Smooth muscle cell (in vitro differentiated cells): ENCODE data around the gene SUMF2. TPM values are rescaled to one million over a fixed set of nuclear protein-coding genes. Genes with fewer than 3 reads are reported as not detected.
"Not testable (repeated sequence)": the region's sequence is repeated elsewhere in the genome, so short reads cannot be mapped to it uniquely, and the experiment has no call there.

Experiments
- DNase-seq: peaks from one replicate; lab custom pipeline; 2025; ENCODE audit not compliant: unreplicated experiment; lab: John Stamatoyannopoulos, UW
- H2AFZ ChIP-seq: fragments of 200-600 bp; sonication (generic); 2 replicates; pipeline ENCODE4 v1.6.0; 2016; ENCODE audit warnings: antibody characterized with exemption, low read depth, mild to moderate bottlenecking
- H3F3A ChIP-seq: fragments of 200-600 bp; sonication (generic); 2 replicates; pipeline ENCODE4 v1.6.0; 2017; ENCODE audit warnings: antibody characterized with exemption, low read depth
- H3K27ac ChIP-seq: fragments of 200-600 bp; sonication (generic); 2 replicates; pipeline ENCODE4 v1.5.1; 2016; ENCODE audit warnings: low read depth, mild to moderate bottlenecking
- H3K27me3 ChIP-seq: fragments of 200-600 bp; sonication (generic); 2 replicates; pipeline ENCODE4 v1.6.1; 2016; ENCODE audit warnings: low read depth, mild to moderate bottlenecking
- H3K36me3 ChIP-seq: fragments of 200-600 bp; sonication (generic); 2 replicates; pipeline ENCODE4 v1.5.1; 2016; ENCODE audit warnings: low read depth
- H3K4me1 ChIP-seq: fragments of 200-600 bp; sonication (generic); 2 replicates; pipeline ENCODE4 v1.5.1; 2016; ENCODE audit warnings: low read depth
- H3K4me2 ChIP-seq: fragments of 200-600 bp; sonication (generic); 2 replicates; pipeline ENCODE4 v1.6.0; 2016; ENCODE audit warnings: mild to moderate bottlenecking
- H3K4me3 ChIP-seq: fragments of 200-600 bp; sonication (generic); 2 replicates; pipeline ENCODE4 v1.5.1; 2016; ENCODE audit warnings: mild to moderate bottlenecking
- H3K79me2 ChIP-seq: fragments of 200-600 bp; sonication (generic); 2 replicates; pipeline ENCODE4 v1.6.0; 2016; ENCODE audit warnings: low read depth, mild to moderate bottlenecking
- H3K9ac ChIP-seq: fragments of 200-600 bp; sonication (generic); 2 replicates; pipeline ENCODE4 v1.6.0; 2016; ENCODE audit warnings: low read depth
- H3K9me3 ChIP-seq: fragments of 200-600 bp; sonication (generic); replicated peaks from 2 replicates; pipeline ENCODE4 v1.5.1; 2016; ENCODE audit warnings: low read depth
- H4K20me1 ChIP-seq: fragments of 200-600 bp; sonication (generic); 2 replicates; pipeline ENCODE4 v1.6.0; 2016; ENCODE audit warnings: low read depth
- WGBS: methylation state at CpG from one replicate; pipeline ENCODE4 v1.1.7; 2016; ENCODE audit warnings: low lambda C conversion rate; 5-methylcytosine and 5-hydroxymethylcytosine counted together
- polyA plus RNA-seq: library from polyadenylated mRNA; unstranded; fragments of >200 nt; fragmentation: Nextera tagmentation; extraction: Ambion mirVana; gene quantifications from 2 replicates; pipeline ENCODE4 v1.2.1, GENCODE V29; 2016
- total RNA-seq: library from RNA; depleted of rRNA; stranded (reverse); fragments of >200 nt; gene quantifications from 2 replicates; pipeline ENCODE4 v1.2.3, GENCODE V29; 2014
- TF ChIP-seq, protein P1 (sequence below): fragments of 200-600 bp; sonication (generic); IDR thresholded peaks from 2 replicates; pipeline ENCODE4 v1.5.1; 2017; ENCODE audit warnings: borderline replicate concordance, mild to moderate bottlenecking, antibody characterized with exemption; ENCODE audit not compliant: insufficient read depth, poor library complexity, severe bottlenecking

SUMF2 gene
- total and polyA plus RNA-seq, 2 experiments from 2014 or later, result 62.2 to 123 TPM

DNA sequence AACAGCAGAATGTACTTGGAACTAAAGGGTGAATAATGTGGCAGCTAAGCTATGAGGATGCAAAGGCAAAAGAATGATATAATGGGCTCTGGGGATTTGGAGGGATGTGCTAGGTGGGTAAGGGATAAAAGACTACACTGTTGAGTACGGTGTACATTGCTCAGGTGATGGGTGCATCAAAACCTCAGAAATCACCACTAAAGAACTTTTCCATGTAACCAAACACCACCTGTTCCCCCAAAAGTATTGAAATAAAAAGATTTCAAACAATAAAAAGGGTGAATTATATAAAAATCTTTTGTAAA, 43.8 kb downstream of the SUMF2 start:
- Histone ChIP-seq H3K4me2 (no peak overlapping the region), H3K79me2 (peaks cover 12% of the 10 kb centered on the region), H3K4me3 (no peak overlapping the region), H3K27ac (no peak overlapping the region), H3K4me1 (no peaks in the 10 kb centered on the region), H3K9me3 (no peaks in the 10 kb centered on the region), H3K27me3 (no peaks in the 10 kb centered on the region), H3F3A (no peaks in the 10 kb centered on the region), H3K9ac (no peak overlapping the region), H2AFZ (no peak overlapping the region), H3K36me3 (no peaks in the 10 kb centered on the region), H4K20me1 (no peaks in the 10 kb centered on the region)
- 89% methylated on average over 1 of the region's 1 CpG for WGBS
- TF ChIP-seq, protein P1, sequence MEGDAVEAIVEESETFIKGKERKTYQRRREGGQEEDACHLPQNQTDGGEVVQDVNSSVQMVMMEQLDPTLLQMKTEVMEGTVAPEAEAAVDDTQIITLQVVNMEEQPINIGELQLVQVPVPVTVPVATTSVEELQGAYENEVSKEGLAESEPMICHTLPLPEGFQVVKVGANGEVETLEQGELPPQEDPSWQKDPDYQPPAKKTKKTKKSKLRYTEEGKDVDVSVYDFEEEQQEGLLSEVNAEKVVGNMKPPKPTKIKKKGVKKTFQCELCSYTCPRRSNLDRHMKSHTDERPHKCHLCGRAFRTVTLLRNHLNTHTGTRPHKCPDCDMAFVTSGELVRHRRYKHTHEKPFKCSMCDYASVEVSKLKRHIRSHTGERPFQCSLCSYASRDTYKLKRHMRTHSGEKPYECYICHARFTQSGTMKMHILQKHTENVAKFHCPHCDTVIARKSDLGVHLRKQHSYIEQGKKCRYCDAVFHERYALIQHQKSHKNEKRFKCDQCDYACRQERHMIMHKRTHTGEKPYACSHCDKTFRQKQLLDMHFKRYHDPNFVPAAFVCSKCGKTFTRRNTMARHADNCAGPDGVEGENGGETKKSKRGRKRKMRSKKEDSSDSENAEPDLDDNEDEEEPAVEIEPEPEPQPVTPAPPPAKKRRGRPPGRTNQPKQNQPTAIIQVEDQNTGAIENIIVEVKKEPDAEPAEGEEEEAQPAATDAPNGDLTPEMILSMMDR, result no peak
- no peak for DNase-seq

DNA sequence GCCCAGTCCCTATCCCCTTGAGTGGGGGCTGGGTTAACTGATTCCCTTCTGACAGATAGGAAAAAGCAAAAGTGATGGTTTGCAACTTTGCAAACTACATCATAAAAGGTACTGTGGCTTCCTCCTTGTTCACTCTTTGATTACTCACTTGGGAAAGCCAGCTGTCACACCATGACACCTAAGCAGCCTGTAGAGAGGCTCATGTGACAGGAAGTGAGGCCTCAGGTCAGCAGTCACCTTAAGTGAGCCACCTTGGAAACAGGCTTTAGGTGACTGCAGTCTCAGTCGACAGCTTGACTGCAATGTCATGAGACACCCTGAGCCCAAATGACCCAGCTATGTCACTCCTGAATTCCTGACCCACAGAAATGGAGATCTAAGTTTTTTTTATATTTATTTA, 46.5 kb downstream of the SUMF2 start:
- no peaks in the 10 kb centered on the region for H3K36me3 ChIP-seq
- H3K79me2 ChIP-seq, result peaks cover 6% of the 10 kb centered on the region
- WGBS, result 86% methylated on average over 1 of the region's 1 CpG
- H4K20me1 ChIP-seq, result no peaks in the 10 kb centered on the region
- H3K27me3 ChIP-seq, result no peaks in the 10 kb centered on the region
- H3K4me1 ChIP-seq, result no peaks in the 10 kb centered on the region
- no peaks in the 10 kb centered on the region for H3F3A ChIP-seq
- no peak overlapping the region for H2AFZ ChIP-seq
- no peak overlapping the region for H3K9ac ChIP-seq
- no peaks in the 10 kb centered on the region for H3K9me3 ChIP-seq
- TF ChIP-seq, protein P1, result no peak
- no peak overlapping the region for H3K27ac ChIP-seq
- H3K4me2 ChIP-seq, result no peak overlapping the region
- no peak for DNase-seq
- no peak overlapping the region for H3K4me3 ChIP-seq

DNA sequence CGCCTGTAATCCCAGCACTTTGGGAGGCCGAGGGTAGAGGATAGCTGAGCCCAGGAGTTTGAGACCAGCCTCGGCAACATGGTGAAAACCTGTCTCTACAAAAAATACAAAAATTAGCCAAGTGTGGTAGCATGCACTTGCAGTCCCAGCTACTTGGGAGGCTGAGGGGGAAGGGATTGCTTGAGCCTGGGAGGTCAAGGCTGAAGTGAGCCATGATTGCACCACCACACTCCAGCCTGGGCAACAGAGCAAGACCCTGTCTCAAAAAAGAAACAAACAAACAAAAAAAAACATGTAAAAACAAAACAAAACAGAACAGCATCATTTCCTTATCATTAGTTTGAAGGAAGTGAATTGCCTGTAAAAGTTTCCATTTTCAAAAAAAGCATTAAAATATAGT, 48.2 kb downstream of the SUMF2 start:
- not testable (repeated sequence) for H3K4me2 ChIP-seq, DNase-seq, H2AFZ ChIP-seq, H3F3A ChIP-seq, H4K20me1 ChIP-seq, H3K27me3 ChIP-seq, H3K27ac ChIP-seq, H3K36me3 ChIP-seq, H3K4me1 ChIP-seq, H3K9me3 ChIP-seq, H3K9ac ChIP-seq, H3K4me3 ChIP-seq, H3K79me2 ChIP-seq
- WGBS, result 80% methylated on average over 3 of the region's 3 CpGs

DNA sequence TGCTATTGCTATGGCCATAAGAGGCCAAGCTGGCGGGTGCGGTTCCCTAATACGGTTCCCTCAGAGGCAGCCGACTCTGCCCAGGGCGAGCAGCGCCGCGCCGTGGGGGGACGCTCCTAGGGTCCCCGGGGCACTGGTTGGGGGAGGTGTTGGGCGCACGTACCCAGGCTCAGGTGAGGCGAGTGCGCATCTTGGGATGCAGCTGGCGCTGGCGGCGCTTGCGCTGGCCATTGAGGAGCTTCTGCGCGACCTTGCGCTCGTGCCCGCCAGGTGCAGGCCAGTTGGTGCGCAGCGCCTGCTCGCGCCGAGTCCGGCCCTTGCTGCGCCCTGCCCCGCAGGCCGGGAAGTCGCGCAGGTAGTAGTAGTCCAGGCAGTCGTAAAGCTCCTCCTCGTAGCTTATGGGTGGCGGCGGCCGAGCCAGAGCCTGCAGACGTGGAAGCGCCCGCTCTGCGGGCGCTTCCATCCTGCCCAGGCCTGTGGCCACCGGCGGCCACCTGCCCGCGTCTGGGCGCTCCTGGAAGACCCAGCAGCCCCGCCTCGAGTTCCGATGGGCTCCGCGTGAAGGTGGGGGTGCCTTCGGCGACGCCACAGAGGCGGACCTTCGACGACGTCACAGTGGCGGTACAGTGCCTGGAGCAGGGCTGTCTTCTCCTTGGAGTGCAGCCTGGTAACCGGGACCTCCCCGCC, 51.9 kb downstream of the SUMF2 start, which contains the start of gene NUPR2:
Gene NUPR2 (minus strand): TSS at position 566 of the 687 bp plus-strand sequence. CDS start 103 bp downstream, at position 463.
- H3F3A ChIP-seq, result no peaks in the 10 kb centered on the region
- no peaks in the 10 kb centered on the region for H4K20me1 ChIP-seq
- no peaks in the 10 kb centered on the region for H3K4me1 ChIP-seq
- H3K4me3 ChIP-seq, result no peak within 1 kb of the TSS
- H2AFZ ChIP-seq, result no peak within 1 kb of the TSS
- no peak within 1 kb of the TSS for H3K9ac ChIP-seq
- no peaks in the 10 kb centered on the region for H3K36me3 ChIP-seq
- DNase-seq, result no peak
- H3K4me2 ChIP-seq, result no peak within 1 kb of the TSS
- H3K27me3 ChIP-seq, result no peaks in the 10 kb centered on the region
- no peaks in the 10 kb centered on the region for H3K79me2 ChIP-seq
- H3K27ac ChIP-seq, result no peak within 1 kb of the TSS
- H3K9me3 ChIP-seq, result peaks cover 3% of the 10 kb centered on the region
- 94% methylated on average over 53 of the region's 65 CpGs for WGBS
- TF ChIP-seq, protein P1, result no peak
